Neural cell (in vitro differentiated cells): Measurements from ENCODE around the gene SLC7A8.

ENCODE experiments used
- EP300 ChIP-seq: fragments of 450-650 bp; conservative IDR thresholded peaks from 2 replicates; pipeline ENCODE4 v1.6.1; 2014; ENCODE audit warnings: antibody characterized with exemption, mild to moderate bottlenecking, moderate library complexity; ENCODE audit not compliant: poor library complexity, severe bottlenecking
- EZH2 ChIP-seq: fragments of 200-600, 300-800 bp; shearing (Covaris generic), sonication (generic); IDR thresholded peaks from 2 replicates; pipeline ENCODE4 v1.6.1; 2014; ENCODE audit warnings: antibody characterized with exemption, low read length, borderline replicate concordance, mild to moderate bottlenecking; ENCODE audit not compliant: insufficient read depth, poor library complexity, severe bottlenecking
- POLR2AphosphoS5 ChIP-seq: IDR thresholded peaks from 2 replicates; pipeline ENCODE4 v1.6.1; 2012
- RAD21 ChIP-seq: fragments of 450-650 bp; conservative IDR thresholded peaks from 2 replicates; pipeline ENCODE4 v1.6.1; 2014; ENCODE audit warnings: antibody characterized with exemption, mild to moderate bottlenecking, moderate library complexity
- SMC3 ChIP-seq: fragments of 450-650 bp; conservative IDR thresholded peaks from 2 replicates; pipeline ENCODE4 v1.6.1; 2014; ENCODE audit warnings: antibody characterized with exemption, mild to moderate bottlenecking, moderate library complexity; ENCODE audit not compliant: poor library complexity
- TAF1 ChIP-seq: IDR thresholded peaks from 2 replicates; pipeline ENCODE4 v1.6.1; 2012; ENCODE audit warnings: low read depth
- TF ChIP-seq, protein P1 (sequence below): fragments of 450-650 bp; IDR thresholded peaks from 2 replicates; pipeline ENCODE4 v1.5.1; 2014; ENCODE audit warnings: antibody characterized with exemption, mild to moderate bottlenecking, moderate library complexity; ENCODE audit not compliant: poor library complexity, severe bottlenecking
- TF ChIP-seq, protein P2 (sequence below): IDR thresholded peaks from 2 replicates; pipeline ENCODE4 v1.6.1; 2012; ENCODE audit warnings: borderline replicate concordance

DNA sequence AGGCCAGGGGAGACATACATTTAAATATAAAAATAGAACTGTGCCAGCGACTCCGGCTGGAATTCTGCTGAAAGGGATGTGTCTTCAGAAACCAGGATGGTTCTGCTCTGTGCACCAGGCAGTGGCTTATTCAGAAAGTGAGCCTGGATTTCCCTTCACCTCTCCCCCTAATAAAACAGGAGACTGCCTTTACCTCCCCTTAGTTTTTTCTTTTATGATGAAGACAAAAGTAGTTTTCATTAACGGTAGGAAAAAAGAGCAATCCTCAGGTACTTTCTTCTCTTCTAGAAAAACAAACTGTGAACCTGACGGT is 346 bp downstream of the SLC7A8 start:
- TF ChIP-seq, protein P1, sequence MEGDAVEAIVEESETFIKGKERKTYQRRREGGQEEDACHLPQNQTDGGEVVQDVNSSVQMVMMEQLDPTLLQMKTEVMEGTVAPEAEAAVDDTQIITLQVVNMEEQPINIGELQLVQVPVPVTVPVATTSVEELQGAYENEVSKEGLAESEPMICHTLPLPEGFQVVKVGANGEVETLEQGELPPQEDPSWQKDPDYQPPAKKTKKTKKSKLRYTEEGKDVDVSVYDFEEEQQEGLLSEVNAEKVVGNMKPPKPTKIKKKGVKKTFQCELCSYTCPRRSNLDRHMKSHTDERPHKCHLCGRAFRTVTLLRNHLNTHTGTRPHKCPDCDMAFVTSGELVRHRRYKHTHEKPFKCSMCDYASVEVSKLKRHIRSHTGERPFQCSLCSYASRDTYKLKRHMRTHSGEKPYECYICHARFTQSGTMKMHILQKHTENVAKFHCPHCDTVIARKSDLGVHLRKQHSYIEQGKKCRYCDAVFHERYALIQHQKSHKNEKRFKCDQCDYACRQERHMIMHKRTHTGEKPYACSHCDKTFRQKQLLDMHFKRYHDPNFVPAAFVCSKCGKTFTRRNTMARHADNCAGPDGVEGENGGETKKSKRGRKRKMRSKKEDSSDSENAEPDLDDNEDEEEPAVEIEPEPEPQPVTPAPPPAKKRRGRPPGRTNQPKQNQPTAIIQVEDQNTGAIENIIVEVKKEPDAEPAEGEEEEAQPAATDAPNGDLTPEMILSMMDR, result no peak
- TF ChIP-seq, protein P2, sequence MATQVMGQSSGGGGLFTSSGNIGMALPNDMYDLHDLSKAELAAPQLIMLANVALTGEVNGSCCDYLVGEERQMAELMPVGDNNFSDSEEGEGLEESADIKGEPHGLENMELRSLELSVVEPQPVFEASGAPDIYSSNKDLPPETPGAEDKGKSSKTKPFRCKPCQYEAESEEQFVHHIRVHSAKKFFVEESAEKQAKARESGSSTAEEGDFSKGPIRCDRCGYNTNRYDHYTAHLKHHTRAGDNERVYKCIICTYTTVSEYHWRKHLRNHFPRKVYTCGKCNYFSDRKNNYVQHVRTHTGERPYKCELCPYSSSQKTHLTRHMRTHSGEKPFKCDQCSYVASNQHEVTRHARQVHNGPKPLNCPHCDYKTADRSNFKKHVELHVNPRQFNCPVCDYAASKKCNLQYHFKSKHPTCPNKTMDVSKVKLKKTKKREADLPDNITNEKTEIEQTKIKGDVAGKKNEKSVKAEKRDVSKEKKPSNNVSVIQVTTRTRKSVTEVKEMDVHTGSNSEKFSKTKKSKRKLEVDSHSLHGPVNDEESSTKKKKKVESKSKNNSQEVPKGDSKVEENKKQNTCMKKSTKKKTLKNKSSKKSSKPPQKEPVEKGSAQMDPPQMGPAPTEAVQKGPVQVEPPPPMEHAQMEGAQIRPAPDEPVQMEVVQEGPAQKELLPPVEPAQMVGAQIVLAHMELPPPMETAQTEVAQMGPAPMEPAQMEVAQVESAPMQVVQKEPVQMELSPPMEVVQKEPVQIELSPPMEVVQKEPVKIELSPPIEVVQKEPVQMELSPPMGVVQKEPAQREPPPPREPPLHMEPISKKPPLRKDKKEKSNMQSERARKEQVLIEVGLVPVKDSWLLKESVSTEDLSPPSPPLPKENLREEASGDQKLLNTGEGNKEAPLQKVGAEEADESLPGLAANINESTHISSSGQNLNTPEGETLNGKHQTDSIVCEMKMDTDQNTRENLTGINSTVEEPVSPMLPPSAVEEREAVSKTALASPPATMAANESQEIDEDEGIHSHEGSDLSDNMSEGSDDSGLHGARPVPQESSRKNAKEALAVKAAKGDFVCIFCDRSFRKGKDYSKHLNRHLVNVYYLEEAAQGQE, result no peak
- TF ChIP-seq EZH2 (no peak), TAF1 (no peak), RAD21 (no peak), POLR2AphosphoS5 (no peak), SMC3 (no peak), EP300 (no peak)
